Stomach (tissue), 9 donors: ENCODE results near the gene BCL6. TPM values are rescaled to one million over a fixed set of nuclear protein-coding genes. Genes with fewer than 3 reads are reported as not detected.

ENCODE experiments used
- DNase-seq, 2 donors: peaks; one replicate each; pipeline versions ENCODE4 v3.0.0 to v3.0.0-alpha.2; 2013 to 2019
- H3K27ac ChIP-seq, 5 donors: fragments of 200-600 bp in 4 of 5; sonication (generic) in 4 of 5; one replicate each; pipeline ENCODE4 v1.5.1; 2013 to 2019; ENCODE audit warnings: mild to moderate bottlenecking in 1 of 5, moderate library complexity in 1 of 5
- H3K27me3 ChIP-seq, 3 donors: fragments of 200-600 bp; sonication (generic); one replicate each; pipeline ENCODE4 v1.5.1; 2017 to 2019; ENCODE audit warnings: mixed run types in 1 of 3
- H3K36me3 ChIP-seq, 4 donors: fragments of 200-600 bp; sonication (generic); 1 replicate in 3 of 4; 2 replicates in 1 of 4; pipeline ENCODE4 v1.5.1; 2016 to 2019
- H3K4me1 ChIP-seq, 4 donors: fragments of 200-600 bp; sonication (generic); one replicate each; pipeline ENCODE4 v1.5.1; 2016 to 2019
- H3K4me3 ChIP-seq, 4 donors: fragments of 200-600 bp; sonication (generic) in 3 of 4; one replicate each; pipeline ENCODE4 v1.5.1; 2016 to 2019; ENCODE audit warnings: mild to moderate bottlenecking in 1 of 4
- H3K9me3 ChIP-seq, 4 donors: fragments of 200-600 bp; sonication (generic); one replicate each; pipeline ENCODE4 v1.5.1; 2016 to 2019
- EP300 ChIP-seq: sonication (generic); formaldehyde crosslinking; IDR thresholded peaks from one replicate; pipeline ENCODE4 v1.6.1; 2017; ENCODE audit warnings: antibody characterized with exemption
- POLR2A ChIP-seq, 4 donors: fragments of 450-650 bp; IDR thresholded peaks; one replicate each; pipeline ENCODE4 v1.6.1; 2016; ENCODE audit warnings: antibody characterized with exemption in 4 of 4, control low read depth in 2 of 4, mild to moderate bottlenecking in 1 of 4, moderate library complexity in 1 of 4
- POLR2AphosphoS5 ChIP-seq, 3 donors: sonication (generic); formaldehyde crosslinking; IDR thresholded peaks; one replicate each; pipeline ENCODE4 v1.6.1; 2016; ENCODE audit warnings: antibody characterized with exemption in 3 of 3
- WGBS, 5 donors: extraction: QIAGEN DNeasy Blood & Tissue Kit in 3 of 5; methylation state at CpG; one replicate each; pipeline versions ENCODE4 v1.1.5 to v1.1.7; 2013 to 2018; 5-methylcytosine and 5-hydroxymethylcytosine counted together
- intact Hi-C: fragments of 100-400 bp; cut with DNase I; formaldehyde crosslinking; loops from one replicate; pipeline ENCODE4 v1.15.1; 2023; ENCODE audit warnings: low total_unique reads
- polyA plus RNA-seq, 3 donors: library from polyadenylated mRNA; stranded (reverse); fragments of 200-250 nt; gene quantifications; one replicate each; pipeline ENCODE4 v1.2.3, GENCODE V29; 2013
- total RNA-seq, 5 donors: library from RNA; depleted of rRNA; stranded (reverse); fragments of >200 nt; gene quantifications; one replicate each; pipeline versions ENCODE4 v1.1.0 to v1.2.3, GENCODE V29; 2014 to 2016
- TF ChIP-seq, protein P1 (sequence below), 7 experiments: fragments of 450-650 bp in 4 of 7; fragments of 200-600 bp in 3 of 7; sonication (generic) in 3 of 7; IDR thresholded peaks; one replicate each; pipeline ENCODE4 v1.5.1; 2016 to 2019; ENCODE audit warnings: antibody characterized with exemption in 7 of 7, control low read depth in 2 of 7, mild to moderate bottlenecking in 1 of 7
- donor health status: healthy with polysubstance abuse.
- donor health status: Bipolar disorder and iron deficiency.
- donor health status: healthy.

The BCL6 gene
- total and polyA plus RNA-seq, 8 donors: 11.1 to 112 (median 37.7) TPM

- 88 to 96% (median 94%) methylated on average over 8 of the region's 8 CpGs for WGBS, 5 donors
- no peak for TF ChIP-seq POLR2AphosphoS5 (IDR thresholded peaks at IDR 0.05)
- TF ChIP-seq, protein P1, sequence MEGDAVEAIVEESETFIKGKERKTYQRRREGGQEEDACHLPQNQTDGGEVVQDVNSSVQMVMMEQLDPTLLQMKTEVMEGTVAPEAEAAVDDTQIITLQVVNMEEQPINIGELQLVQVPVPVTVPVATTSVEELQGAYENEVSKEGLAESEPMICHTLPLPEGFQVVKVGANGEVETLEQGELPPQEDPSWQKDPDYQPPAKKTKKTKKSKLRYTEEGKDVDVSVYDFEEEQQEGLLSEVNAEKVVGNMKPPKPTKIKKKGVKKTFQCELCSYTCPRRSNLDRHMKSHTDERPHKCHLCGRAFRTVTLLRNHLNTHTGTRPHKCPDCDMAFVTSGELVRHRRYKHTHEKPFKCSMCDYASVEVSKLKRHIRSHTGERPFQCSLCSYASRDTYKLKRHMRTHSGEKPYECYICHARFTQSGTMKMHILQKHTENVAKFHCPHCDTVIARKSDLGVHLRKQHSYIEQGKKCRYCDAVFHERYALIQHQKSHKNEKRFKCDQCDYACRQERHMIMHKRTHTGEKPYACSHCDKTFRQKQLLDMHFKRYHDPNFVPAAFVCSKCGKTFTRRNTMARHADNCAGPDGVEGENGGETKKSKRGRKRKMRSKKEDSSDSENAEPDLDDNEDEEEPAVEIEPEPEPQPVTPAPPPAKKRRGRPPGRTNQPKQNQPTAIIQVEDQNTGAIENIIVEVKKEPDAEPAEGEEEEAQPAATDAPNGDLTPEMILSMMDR (IDR thresholded peaks at IDR 0.05): no peak
- intact Hi-C loops: no loop called here
- Histone ChIP-seq H3K9me3 (no peaks in the 10 kb centered on the region), H3K27me3 (no peaks in the 10 kb centered on the region), H3K4me3 (no peak overlapping the region), H3K4me1 (peaks cover 0 to 20% (median 8%) of the 10 kb centered on the region in 4 donors), H3K36me3 (peaks cover 47 to 59% (median 57%) of the 10 kb centered on the region in 4 donors), H3K27ac (no peak overlapping the region)
- DNase-seq: no peak
Observed at GRCh38 chr3:187721055-187721454, 24.2 kb downstream of the BCL6 start.

DNA sequence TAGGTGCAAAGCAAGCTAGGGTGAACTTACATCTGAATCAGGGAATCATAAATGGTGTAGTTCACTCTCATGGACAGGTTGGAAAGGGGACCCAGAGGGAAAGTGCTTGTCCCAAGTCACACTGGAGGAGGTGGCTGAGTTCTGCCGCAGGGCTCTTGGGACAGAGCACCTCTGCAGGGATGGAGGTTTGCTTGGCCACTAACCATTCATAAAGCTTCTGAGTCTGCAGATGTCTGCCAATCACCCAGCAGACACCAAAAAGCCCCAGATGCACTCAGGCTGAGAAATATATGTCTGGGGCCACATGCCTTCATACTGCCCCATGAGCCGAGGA lies 25.0 kb downstream of the BCL6 start:
- TF ChIP-seq POLR2A (IDR thresholded peaks at IDR 0.05): no peak
- H3K27ac ChIP-seq: peak overlapping the region in 2 of 5 donors; percentile 5 to 16

GRCh38 chr3:187719628-187720336 lies 25.5 kb downstream of the BCL6 start:
- 42 to 58% (median 44%) methylated on average over 6 of the region's 6 CpGs for WGBS, 5 donors
- Histone ChIP-seq H3K4me3 (no peak overlapping the region), H3K27me3 (no peaks in the 10 kb centered on the region), H3K27ac (peak overlapping the region in 3 of 5 donors; percentile 5 to 33 (median 16)), H3K4me1 (peaks cover 0 to 20% (median 8%) of the 10 kb centered on the region in 4 donors), H3K9me3 (no peaks in the 10 kb centered on the region), H3K36me3 (peaks cover 35 to 47% (median 44%) of the 10 kb centered on the region in 4 donors)
- TF ChIP-seq POLR2AphosphoS5 (IDR thresholded peaks at IDR 0.05) (no peak), POLR2A (IDR thresholded peaks at IDR 0.05) (no peak), EP300 (no peak)
- TF ChIP-seq, protein P1 (IDR thresholded peaks at IDR 0.05): no peak
- intact Hi-C loops: no loop called here
- peak in 1 of 2 donors; percentile 51 for DNase-seq

More for the DNA sequence above, 25.0 kb downstream of the BCL6 start:
- Histone ChIP-seq H3K36me3 (peaks cover 40 to 52% (median 49%) of the 10 kb centered on the region in 4 donors), H3K9me3 (no peaks in the 10 kb centered on the region), H3K4me3 (no peak overlapping the region), H3K4me1 (peaks cover 0 to 20% (median 8%) of the 10 kb centered on the region in 4 donors), H3K27me3 (no peaks in the 10 kb centered on the region)
- no peak for DNase-seq
- whole genome bisulfite sequencing, 5 donors: 92 to 98% (median 94%) methylated on average over 2 of the region's 2 CpGs
- intact Hi-C loops: no loop called here

- Histone ChIP-seq H3K4me3 (no peak overlapping the region), H3K27ac (no peak overlapping the region), H3K36me3 (peaks cover 25 to 37% (median 34%) of the 10 kb centered on the region in 4 donors), H3K27me3 (no peaks in the 10 kb centered on the region), H3K9me3 (no peaks in the 10 kb centered on the region), H3K4me1 (peaks cover 0 to 28% (median 11%) of the 10 kb centered on the region in 4 donors)
- DNase-seq: no peak
- TF ChIP-seq POLR2A (IDR thresholded peaks at IDR 0.05) (no peak), POLR2AphosphoS5 (IDR thresholded peaks at IDR 0.05) (no peak), EP300 (no peak)
- TF ChIP-seq, protein P1 (IDR thresholded peaks at IDR 0.05): no peak
- WGBS, 5 donors: 80 to 95% (median 92%) methylated on average over 5 of the region's 5 CpGs
- intact Hi-C loops: no loop called here
Observed at GRCh38 chr3:187718802-187719201, 26.5 kb downstream of the BCL6 start.

GRCh38 chr3:187717572-187717971 lies 27.7 kb downstream of the BCL6 start:
- H3K9me3 ChIP-seq: no peaks in the 10 kb centered on the region
- H3K4me3 ChIP-seq: no peak overlapping the region
- no peak for TF ChIP-seq EP300
- TF ChIP-seq POLR2AphosphoS5 (IDR thresholded peaks at IDR 0.05): no peak
- no peak for TF ChIP-seq POLR2A (IDR thresholded peaks at IDR 0.05)
- TF ChIP-seq, protein P1 (IDR thresholded peaks at IDR 0.05): no peak
- intact Hi-C loops: no loop called here
- H3K27ac ChIP-seq: no peak overlapping the region
- no peak for DNase-seq
- peaks cover 0 to 32% (median 11%) of the 10 kb centered on the region in 4 donors for H3K4me1 ChIP-seq
- H3K27me3 ChIP-seq: no peaks in the 10 kb centered on the region
- peaks cover 14 to 24% (median 22%) of the 10 kb centered on the region in 4 donors for H3K36me3 ChIP-seq
- 33 to 48% (median 39%) methylated on average over 1 of the region's 1 CpG for WGBS, 5 donors
